Ammon's horn (tissue), 1 donor: ENCODE results near the gene SMARCA4.

Experiments
- DNase-seq: peaks from one replicate; pipeline ENCODE4 v3.0.0-alpha.2; 2016; ENCODE audit warnings: low spot score

Gene SMARCA4

GRCh38 chr19:10960314-10961072, at the start of gene SMARCA4:
Gene SMARCA4 (plus strand): TSS chr19:10961030. CDS start chr19:10984152, 23,122 bp downstream.
- peak; percentile 96 for DNase-seq

- DNase-seq, result no peak
Measured at GRCh38 chr19:10911579-10912363, 49.1 kb upstream of the SMARCA4 start.

- DNase-seq, result no peak
Measured at GRCh38 chr19:10912619-10913018, 48.2 kb upstream of the SMARCA4 start.

GRCh38 chr19:10913716-10914340, 47.0 kb upstream of the SMARCA4 start:
- DNase-seq, result no peak

GRCh38 chr19:10915130-10916091, 45.4 kb upstream of the SMARCA4 start:
- no peak for DNase-seq

GRCh38 chr19:10916602-10917001, 44.2 kb upstream of the SMARCA4 start:
- no peak for DNase-seq

GRCh38 chr19:10918359-10918758, 42.5 kb upstream of the SMARCA4 start:
- no peak for DNase-seq

- DNase-seq, result no peak
Measured at GRCh38 chr19:10919352-10920287, 41.2 kb upstream of the SMARCA4 start.

GRCh38 chr19:10920288-10920655, 40.6 kb upstream of the SMARCA4 start:
- DNase-seq, result no peak

GRCh38 chr19:10920781-10921180, 40.0 kb upstream of the SMARCA4 start:
- DNase-seq, result no peak

GRCh38 chr19:10921199-10921909, 39.5 kb upstream of the SMARCA4 start:
- DNase-seq, result peak; percentile 53

- DNase-seq, result no peak
Measured at GRCh38 chr19:10921910-10922637, 38.8 kb upstream of the SMARCA4 start.

- DNase-seq, result no peak
Measured at GRCh38 chr19:10922638-10923014, 38.2 kb upstream of the SMARCA4 start.

- no peak for DNase-seq
Measured at GRCh38 chr19:10923260-10924112, 37.3 kb upstream of the SMARCA4 start.

- no peak for DNase-seq
Measured at GRCh38 chr19:10924597-10924996, 36.2 kb upstream of the SMARCA4 start.

- no peak for DNase-seq
Measured at GRCh38 chr19:10927730-10928562, 32.9 kb upstream of the SMARCA4 start.
